Pons (tissue), 1 donor: ENCODE data around the gene TEKT5.

ENCODE experiments used
- DNase-seq: peaks from one replicate; pipeline ENCODE4 v3.0.0-alpha.2; 2016; ENCODE audit warnings: low spot score

The TEKT5 gene

GRCh38 chr16:10579965-10580882 lies 114.5 kb downstream of the TEKT5 start, which contains the start of gene EMP2:
Gene EMP2 (minus strand): TSS chr16:10580598. CDS start chr16:10547617, 32,981 bp downstream.
- peak; percentile 14 for DNase-seq

- DNase-seq, result no peak
Measured at GRCh38 chr16:10579575-10579964, 115.2 kb downstream of the TEKT5 start.

GRCh38 chr16:10578474-10579316 lies 116.0 kb downstream of the TEKT5 start:
- DNase-seq, result no peak
